Activated T-cell treated with anti-CD3 and anti-CD28 coated beads for 24 hours (primary cell): ENCODE measurements around the gene CNN3.

Source experiments
- DNase-seq: peaks from one replicate; pipeline ENCODE4 v3.0.0-alpha.2; 2020; ENCODE audit warnings: low read depth

Gene CNN3

DNA sequence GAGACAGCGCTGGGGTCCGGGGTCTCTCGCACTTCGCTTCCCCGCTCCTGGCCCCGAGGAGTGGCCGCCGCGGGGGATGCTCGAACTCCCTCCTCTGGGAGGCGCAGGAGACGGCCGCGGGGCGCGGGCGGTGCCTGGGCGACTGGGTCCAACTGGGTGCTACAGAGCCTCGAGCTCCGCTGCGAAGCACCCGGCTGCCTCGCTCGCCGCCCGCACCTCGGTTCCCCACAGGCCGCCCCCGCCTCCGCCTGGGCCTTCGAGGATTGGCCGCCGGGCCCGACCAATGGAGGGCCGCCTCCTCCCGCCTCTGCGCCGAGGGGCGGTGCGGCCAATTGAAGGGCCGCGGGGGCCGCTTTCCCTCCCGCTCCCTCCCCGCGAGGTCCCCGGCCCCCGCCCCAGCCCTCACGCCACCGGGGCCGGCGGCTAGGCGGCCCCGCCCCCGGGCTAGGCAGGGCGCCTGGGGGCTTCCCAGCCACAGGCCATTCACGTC is at the start of gene CNN3:
Gene CNN3 (minus strand): TSS at position 196 of the 490 bp plus-strand sequence. CDS start 216 bp downstream, outside the sequence.
- DNase-seq, result peak; percentile 37

DNA sequence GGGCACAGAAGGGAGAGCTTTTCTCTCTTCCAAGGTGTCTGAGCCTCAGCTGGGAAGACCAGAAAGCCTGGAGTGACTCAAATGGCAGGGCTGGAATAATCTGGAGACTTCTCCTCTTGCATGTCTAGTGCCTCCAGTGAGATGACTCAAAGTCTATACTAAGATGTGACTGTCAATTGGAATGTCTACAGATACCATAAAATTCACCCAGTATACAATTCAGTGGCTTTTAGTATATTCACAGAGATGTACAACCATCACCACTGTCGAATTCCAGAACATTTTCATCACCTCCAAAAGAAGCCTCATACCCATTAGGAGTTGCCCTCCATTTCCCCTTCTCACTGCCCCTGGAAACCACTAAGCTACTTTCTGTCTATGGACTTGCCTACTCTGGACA is 47.9 kb upstream of the CNN3 start:
- no peak for DNase-seq

DNA sequence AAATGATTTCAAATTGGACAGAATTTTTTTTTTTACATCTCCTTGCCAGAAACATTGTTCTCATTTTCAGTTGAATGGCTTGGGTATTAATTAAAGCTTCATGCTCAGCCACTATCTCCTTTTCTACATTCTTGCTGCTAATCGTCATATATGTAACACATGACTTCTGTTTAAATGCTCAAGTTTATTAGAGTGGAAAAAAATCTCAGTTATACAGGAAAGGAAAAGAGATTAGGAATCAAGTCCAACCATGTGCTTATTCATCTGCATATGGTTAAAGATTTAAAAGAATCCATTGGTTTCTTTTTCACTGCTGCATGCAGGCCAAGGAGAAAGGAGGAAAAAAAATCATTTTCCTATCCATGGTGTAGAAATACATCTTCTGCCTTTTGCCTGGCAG is 47.3 kb upstream of the CNN3 start:
- DNase-seq, result no peak

DNA sequence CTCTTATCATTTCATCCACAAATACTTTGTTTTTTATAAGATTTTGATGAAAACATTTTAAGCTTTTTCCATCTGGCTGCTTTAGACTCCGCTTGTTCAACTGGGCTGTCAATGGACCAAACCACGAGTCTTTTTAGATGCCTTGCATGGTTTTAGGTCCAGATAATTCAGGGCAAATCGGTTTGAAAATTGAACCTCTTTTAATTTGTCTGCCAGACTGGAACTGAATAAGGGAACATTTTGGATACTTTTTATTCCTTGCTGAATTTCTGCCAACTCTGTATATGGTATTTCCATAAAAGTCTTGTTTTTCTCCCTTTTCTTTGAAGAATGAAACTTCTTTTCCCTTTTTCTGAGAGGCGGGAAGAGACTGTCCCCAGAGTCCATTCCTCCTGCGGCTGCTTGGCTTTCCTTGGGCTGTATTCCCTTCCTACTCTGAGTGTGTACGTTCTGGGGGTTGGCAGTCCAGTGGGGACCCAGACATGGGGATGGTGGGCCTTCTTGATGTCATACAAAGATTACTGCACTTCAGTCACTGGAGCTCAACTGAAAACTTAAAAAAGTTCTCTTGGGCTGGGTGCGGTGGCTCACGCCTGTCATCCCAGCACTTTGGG is 46.5 kb upstream of the CNN3 start:
- no peak for DNase-seq

DNA sequence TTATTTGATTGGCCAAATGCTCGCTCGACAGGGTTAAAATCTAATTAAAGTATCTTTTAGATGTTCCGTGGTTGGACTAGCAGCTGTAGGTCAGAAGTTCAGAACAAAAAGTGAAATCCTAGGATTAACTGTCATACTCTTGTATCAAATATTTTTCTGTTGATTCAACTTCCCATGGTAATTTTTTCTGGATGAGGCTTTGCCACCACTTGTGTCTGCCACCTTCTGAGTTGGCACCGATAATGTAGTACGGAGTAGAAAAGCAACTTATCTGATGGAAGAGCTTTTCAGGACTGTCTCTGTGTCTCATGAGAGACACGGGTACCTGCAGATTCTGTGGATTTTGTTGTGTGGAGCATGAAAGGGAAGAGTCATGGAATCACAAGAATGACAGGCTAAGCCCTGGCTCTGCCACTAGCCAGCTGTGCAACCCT is 44.6 kb upstream of the CNN3 start:
- no peak for DNase-seq

DNA sequence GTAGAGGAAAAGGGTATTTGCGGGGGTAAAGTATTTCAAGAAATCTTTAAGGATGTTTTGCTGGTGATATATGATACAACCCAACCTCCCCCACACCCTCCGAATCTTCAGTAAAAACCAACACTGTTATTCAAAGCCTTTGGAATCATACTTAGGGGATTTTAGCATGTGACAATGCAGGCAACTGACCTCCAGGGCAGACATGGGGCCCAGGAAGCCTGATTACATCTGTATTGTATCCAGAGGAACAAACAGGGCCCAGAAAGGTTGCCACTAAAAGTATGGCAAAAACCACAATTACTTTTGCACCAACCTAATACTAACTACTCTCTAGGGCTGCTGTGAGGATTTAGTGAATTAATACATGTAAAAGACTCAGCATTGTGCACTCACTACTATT is 43.9 kb upstream of the CNN3 start:
- no peak for DNase-seq

DNA sequence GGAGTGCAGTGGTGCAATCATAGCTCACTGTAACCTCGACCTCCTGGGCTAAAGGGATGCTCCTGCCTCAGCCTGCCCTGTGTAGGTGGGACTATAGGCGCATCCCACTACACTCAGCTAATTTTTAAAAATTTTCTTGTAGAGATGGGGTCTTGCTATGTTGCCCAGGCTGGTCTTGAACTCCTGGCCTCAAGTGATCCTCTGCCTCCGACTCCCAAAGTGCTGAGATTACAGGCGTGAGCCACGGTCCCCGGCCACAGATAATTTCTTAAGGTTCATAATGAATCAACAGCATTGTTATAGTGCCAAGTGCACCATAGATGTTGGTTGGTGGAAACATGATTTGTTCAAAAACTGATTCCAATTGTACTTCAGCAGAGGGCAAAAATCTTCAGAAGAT is 42.2 kb upstream of the CNN3 start:
- no peak for DNase-seq

DNA sequence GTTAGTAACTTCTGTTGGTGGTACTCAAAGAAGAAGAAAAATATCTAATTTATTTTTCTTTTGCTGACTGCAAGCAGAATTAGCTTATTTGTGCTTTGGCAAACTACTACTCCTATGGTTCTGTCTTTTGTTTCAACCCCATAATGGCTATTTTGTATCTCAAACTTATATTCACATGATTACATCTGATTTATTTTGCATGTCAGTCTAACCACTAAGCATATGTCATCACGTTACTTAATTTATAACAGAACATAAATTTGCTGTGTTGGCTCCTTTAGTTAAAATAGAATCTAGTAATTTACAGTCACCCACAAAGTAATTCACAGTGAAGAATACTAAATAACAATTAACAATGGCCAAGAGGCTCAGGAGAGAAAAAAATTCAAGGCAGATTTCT is 39.1 kb upstream of the CNN3 start:
- no peak for DNase-seq

DNA sequence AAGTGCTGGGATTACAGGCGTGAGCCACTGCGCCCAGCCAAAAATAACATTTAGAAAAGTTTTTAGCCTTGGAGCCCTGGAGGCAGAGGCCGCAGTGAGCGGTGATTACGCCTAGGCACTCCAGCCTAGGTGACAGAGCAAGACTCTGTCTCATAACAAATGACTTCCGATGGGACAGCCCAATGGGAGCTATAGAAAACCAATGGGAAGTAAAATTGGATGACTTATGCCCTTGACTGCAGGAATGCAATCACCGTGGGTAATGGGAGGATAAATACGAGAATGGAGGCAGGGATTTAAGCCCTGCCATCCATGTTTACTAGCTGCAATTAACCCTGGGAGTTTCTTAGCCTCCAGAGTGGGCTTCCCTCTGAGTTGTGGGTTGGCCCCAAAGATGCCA is 37.0 kb upstream of the CNN3 start:
- DNase-seq, result no peak

DNA sequence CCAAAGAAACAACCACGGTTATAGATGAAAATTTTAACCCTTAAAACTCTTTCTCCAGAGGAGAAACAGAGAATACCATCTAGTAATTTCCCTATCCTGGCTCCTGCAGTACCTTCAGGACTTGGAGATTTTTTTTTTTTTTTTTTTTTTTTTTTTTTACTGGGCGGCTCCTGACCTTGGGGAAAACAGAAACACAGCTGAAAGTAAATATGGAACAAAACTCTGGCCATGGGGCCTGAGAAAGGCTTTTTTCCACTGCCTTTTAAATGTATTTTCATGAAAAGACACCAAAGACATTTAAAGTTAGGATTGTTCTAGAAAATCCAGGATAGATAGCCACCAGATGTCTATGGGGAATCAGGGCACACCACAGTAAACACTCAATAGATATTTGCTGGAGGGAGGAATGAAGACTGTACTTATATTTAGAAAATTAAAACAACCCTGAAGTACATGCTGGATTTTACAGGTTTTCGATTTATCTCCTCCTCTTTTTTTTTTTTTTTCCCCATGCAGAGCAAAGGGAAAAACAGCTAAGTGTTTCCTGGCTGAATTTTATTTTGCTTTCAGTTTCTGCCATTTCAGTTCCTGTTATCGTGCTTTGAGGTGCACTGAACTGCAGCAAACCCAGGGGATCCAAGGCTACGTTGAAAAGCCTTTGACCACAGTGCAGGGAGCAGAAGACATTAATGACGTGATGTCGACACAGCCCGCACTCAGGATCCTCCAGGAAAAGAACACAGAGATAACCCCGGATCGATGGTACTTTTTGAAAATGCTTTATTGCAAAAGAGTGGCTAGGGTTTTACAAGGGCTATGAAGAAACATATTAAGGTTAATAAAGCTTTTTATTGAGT is 35.7 kb upstream of the CNN3 start:
- peak; percentile 5 for DNase-seq

DNA sequence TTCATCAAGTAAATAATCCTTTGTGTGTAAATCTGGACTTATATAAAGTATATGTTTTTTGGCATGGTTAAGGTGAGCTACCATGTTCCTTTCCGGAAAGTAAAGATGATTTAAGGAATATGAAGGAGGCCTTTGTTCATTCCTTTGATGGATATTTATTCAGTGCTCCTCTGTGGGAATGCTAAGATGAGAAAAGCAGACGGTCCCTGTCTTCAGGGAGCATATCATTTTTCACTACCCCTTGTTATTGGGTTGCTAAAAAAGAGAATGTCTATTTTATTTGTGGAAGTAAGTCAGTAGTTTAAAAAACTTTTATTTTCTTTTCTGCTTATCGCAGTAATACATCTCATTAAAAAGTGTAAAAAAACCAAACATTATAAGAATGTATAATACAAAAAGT is 35.1 kb upstream of the CNN3 start:
- DNase-seq, result no peak

DNA sequence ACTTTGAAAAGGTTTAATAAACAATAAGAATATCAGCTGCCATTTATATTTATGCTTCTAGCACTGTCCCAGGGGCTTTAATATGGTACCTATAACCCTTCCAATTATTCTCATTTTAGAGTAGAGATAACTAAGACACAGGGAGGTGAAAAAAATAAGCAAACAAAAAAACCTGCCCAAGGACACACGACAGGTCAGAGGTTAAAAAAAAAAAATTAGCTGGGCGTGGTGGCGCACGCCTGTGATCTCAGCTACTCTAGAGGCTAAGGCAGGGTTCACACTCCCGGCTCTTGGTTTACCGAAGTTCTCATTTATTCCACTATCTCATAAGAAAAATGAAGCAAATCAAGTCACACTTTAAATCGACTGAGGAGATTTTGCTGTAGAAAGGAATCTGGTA is 34.7 kb upstream of the CNN3 start:
- DNase-seq, result no peak

DNA sequence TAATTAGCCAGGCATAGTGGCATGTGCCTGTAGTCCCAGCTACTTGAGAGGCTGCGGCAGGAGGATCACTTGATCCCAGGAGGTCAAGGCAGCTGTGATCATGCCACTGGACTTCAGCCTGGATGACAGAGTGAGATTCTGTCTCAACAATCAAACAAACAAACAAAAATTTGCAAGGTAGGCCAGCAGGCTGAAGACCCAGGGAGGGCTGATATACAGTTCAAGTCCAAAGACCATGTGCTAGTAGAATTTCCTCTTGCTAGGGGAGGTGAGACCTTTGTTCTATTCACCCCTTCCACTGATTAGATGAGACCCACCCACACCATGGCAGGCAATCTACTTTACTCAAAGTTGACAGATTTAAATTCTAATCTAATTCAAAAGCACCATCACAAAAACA is 31.2 kb upstream of the CNN3 start:
- DNase-seq, result no peak

DNA sequence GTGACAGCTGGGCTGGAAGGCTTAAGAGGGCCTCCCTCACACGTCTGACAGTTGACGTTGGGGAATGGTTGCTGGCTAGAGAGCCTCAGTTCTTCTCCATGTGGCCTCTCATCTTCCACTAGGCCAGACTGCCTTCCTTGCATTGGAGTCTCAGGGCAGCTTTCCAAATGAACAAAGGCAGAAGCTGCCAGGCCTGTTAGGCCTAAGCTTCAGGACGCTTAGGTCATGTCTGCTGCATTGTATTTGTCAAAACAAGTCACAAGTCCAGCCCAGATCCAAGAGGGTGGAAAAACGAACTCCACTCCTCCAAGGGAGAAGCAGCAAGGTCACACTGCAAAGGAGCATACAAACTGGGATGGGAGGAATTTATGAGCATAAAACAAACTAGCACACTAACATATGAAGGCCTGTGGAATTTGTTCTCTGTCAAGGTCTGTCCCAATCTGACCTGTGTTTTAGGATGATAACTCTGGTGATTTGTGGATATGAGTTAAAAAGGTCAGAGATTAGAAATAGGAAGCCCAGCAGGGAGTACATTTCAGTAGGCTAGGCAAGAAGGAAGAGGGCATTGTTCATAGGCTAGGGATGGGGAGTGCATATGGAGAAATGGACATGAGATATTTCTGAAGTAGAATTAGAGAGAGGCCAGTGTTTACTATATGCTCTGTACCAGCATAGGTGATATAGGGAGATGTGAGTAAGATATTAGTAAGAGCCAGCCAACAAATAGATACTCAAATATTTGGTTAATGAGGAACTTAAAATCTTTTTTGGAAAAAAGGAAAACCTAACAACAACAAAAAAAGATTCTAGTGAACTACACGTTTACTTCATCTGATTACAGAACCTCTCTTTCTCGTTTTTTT is 29.1 kb upstream of the CNN3 start:
- DNase-seq, result no peak

DNA sequence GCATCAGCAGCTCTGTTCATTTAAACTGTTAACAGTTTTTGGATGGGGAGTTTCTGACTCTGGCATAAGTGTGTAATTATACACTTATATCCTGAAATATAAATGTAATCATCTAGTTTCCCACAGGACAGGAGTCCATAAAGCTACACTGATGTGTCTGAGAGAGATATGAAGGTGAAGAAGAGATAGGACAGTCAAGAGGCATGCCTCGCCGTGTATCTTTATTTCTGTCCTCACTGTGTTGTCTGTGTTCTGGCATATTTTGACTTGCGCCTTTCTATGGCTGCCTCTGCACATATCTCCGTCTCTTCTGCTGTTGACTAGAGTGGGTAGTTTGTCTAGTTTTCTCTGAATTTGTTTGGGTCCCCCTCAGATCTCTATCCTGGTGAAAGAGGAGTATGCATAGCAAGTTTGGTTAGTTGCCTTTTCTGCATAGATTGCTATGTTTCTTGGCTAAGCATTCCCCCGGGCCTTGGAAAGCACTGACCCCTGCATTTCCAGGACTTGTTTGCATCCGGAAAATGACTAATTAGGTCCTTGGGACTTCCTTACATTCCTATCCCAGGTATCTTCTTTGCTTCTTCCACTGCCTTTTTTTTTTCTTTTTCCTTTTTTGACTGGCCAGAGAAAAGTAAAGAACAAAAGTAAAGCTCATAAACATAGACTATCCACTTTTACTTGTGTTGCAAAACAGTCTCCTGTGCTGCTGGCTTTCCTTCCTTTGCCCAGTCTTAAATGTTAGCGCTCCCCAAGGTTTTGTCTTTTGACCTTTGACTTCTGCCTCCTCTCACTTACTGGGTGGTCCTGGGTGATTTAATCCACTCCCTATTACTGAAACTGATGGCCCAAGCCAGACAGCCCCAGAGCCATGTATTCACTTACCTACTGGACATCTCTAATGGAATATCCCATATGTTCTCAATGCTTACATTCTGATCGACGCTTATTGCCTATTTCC is 27.6 kb upstream of the CNN3 start:
- no peak for DNase-seq

DNA sequence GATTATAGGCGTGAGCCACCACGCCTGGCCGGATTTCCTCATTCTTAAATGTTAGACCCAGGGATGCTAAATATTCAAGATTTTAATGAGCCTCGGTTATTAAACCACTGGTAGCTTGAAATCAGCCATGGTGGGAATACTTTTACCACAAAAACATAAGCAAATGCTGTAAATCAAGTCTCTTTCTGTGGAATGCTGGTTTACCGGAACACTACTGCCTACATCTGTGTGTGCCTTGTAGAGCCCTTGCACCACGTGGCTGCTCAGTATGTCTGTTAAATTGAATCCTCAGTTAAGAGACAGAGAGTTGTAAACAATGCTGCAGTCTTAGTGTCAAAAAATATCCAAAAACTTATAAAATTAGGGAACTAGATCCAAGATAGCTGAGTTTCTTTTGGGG is 26.8 kb upstream of the CNN3 start:
- no peak for DNase-seq

DNA sequence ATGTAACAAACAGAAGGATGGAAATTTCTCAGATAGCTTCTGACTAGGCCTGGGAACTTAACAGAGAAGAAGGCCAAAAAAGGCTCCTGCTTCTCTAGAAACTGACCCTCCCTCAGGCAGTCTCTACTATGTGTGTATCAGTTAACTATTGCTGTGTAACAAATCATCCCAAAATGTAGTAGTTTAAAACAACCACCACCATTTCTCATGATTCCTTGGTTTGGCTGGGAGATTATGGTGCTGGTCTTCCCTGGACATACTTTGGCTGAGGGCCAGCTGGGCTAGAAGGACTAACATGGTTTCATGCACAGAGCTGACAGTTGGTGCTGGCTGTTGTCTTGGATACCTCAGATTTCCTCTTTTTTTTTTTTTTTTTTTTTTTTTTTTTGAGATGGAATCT is 26.2 kb upstream of the CNN3 start:
- DNase-seq, result no peak

DNA sequence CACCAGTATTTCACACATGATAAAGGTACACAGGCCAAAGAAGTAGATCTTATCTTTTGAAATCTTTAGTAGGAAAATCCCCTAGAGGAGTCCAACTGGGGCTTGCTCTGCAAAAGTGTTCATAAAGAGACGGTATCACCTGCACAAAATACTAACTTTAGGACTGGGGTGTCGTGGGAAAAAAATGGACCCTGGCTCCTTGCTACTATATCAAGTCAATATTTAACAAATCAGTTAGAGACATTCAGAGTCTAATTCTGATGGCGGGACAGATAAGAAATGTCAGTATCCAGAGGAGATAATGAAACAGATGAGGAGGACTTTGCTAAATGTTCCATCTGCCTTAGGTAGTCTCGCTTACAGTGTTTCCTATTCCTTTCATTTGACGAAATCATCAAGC is 25.6 kb upstream of the CNN3 start:
- no peak for DNase-seq

DNA sequence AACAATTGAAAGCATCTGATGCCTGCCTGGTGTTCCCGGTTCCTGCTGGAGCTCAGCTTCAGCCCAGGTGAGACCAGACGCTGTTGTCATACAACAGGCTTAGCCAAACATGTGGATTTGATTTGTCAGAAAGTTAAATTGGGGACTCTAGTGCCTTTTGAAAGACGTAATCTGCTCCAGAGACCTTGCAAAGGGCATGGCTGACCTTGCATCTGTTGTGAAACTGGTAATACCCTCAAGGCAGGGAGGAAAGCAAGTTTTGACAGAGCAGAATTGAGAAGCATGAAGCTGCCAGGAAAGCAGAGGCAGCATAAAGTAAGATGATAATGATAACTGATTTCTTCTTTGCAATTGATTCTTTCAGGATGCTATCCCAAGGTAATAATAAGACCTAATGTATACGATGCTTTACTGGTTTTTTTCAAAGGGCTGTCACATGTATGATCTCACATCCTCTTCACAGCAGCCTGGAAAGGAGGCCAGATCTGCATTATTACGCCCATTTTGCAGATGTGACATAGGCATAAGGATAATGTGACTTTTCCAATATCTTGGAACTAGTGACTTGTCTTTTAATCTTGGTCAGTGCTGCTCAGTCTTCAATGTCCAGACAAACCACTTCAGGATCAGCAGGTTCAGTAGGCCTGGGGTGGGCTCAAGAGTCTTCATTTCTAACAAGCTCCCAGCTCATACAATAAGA is 24.7 kb upstream of the CNN3 start:
- DNase-seq, result no peak

DNA sequence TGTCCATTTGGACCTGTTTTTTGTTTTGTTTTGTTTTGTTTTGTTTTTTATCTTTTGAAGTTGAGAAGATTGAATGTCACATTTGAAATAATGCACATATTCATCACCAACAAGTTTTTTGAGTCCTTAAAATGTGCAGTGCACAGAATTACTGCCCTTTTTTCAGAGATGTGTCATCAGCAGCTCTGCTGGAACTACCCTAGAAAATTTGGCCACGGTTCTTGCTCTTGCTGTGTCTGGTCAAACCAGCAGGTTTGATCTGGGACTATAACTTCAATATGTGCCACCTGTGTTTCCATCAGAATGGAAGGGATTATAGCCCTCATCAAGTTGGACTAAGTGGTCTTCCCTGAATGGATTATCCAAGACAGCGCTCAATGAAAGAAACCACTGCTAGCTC is 24.1 kb upstream of the CNN3 start:
- no peak for DNase-seq
